Hematopoietic multipotent progenitor cell treated with erythropoietin and hydrocortisone succinate and interleukin-3 and kit ligand, for 8 days (in vitro differentiated cells): ENCODE data around the gene BLOC1S3.

Source experiments
- DNase-seq: peaks from one replicate; pipeline ENCODE4 v3.0.0-alpha.2; 2015

BLOC1S3 gene

GRCh38 chr19:45146741-45147205 lies 31.8 kb upstream of the BLOC1S3 start:
- DNase-seq, result no peak

- DNase-seq, result no peak
Observed at GRCh38 chr19:45147835-45148676, 30.5 kb upstream of the BLOC1S3 start.

GRCh38 chr19:45149129-45149528 lies 29.5 kb upstream of the BLOC1S3 start:
- DNase-seq, result no peak

- DNase-seq, result no peak
Observed at GRCh38 chr19:45150180-45150579, 28.4 kb upstream of the BLOC1S3 start.

GRCh38 chr19:45150751-45151281 lies 27.8 kb upstream of the BLOC1S3 start:
- DNase-seq, result no peak

GRCh38 chr19:45151320-45151719 lies 27.3 kb upstream of the BLOC1S3 start:
- no peak for DNase-seq

- DNase-seq, result no peak
Observed at GRCh38 chr19:45151821-45152503, 26.6 kb upstream of the BLOC1S3 start.

- DNase-seq, result peak; percentile 58
Observed at GRCh38 chr19:45152504-45153338, 25.9 kb upstream of the BLOC1S3 start.

GRCh38 chr19:45153339-45154063 lies 25.1 kb upstream of the BLOC1S3 start:
- DNase-seq, result peak; percentile 33

GRCh38 chr19:45154064-45154827 lies 24.3 kb upstream of the BLOC1S3 start:
- DNase-seq, result peak; percentile 27

GRCh38 chr19:45156011-45156630 lies 22.5 kb upstream of the BLOC1S3 start:
- no peak for DNase-seq

GRCh38 chr19:45156751-45157150 lies 21.8 kb upstream of the BLOC1S3 start:
- DNase-seq, result no peak

GRCh38 chr19:45158503-45159209 lies 19.9 kb upstream of the BLOC1S3 start:
- DNase-seq, result no peak

- no peak for DNase-seq
Observed at GRCh38 chr19:45159210-45159970, 19.2 kb upstream of the BLOC1S3 start.

GRCh38 chr19:45159971-45160324 lies 18.6 kb upstream of the BLOC1S3 start:
- no peak for DNase-seq

- DNase-seq, result no peak
Observed at GRCh38 chr19:45160870-45161737, 17.5 kb upstream of the BLOC1S3 start, which contains the start of gene NKPD1. TSS of gene NKPD1 (minus strand) at chr19:45160982. CDS start at chr19:45160150, 832 bp downstream.

GRCh38 chr19:45161738-45162607 lies 16.6 kb upstream of the BLOC1S3 start:
- no peak for DNase-seq
